SK-N-MC (cell line): ENCODE measurements around the gene WBP1L.

Experiments used
- EZH2 ChIP-seq: fragments of 200-600 bp; sonication (generic); IDR thresholded peaks from one replicate; pipeline ENCODE4 v1.6.1; 2017; ENCODE audit warnings: antibody characterized with exemption
- FOXP2 ChIP-seq: optimal IDR thresholded peaks from 2 replicates; pipeline ENCODE3; 2011; ENCODE audit warnings: mild to moderate bottlenecking, moderate library complexity; ENCODE audit not compliant: insufficient read depth; ENCODE audit errors: extremely low read length, control extremely low read depth
- POLR2AphosphoS5 ChIP-seq: IDR thresholded peaks from 2 replicates; pipeline ENCODE4 v1.6.1; 2012; ENCODE audit warnings: mild to moderate bottlenecking, low read depth, low read length, borderline replicate concordance

DNA sequence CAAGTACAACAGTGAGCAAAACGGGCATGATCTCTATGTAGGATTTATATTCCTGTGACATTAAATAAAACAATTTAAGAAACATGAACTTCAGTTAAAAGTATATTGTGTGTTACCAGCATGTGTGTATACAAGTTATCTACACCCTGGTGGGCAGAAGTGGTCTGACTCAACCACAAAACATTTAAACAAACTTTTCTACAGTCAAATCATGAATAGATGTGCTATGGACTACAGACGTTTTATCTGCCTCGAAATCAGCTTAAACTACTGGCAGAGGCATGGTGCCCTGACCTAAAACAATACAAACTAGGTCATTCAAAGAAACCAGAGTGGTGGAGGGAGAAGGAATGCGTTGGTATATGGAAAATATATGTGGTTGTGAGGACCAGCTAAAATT lies 33.1 kb upstream of the WBP1L start:
- TF ChIP-seq POLR2AphosphoS5: no peak
- TF ChIP-seq EZH2: no peak
- TF ChIP-seq FOXP2: no peak
